GM18517 (cell line): ENCODE data around the gene OR1G1.
"Not testable (repeated sequence)": the region's sequence is repeated elsewhere in the genome, so short reads cannot be mapped to it uniquely, and the experiment has no call there.

Experiments
- ATAC-seq: cut with Tn5 transposase; IDR thresholded peaks from one replicate; pipeline ENCODE4 v1.9.1; 2021; ENCODE audit warnings: mild to moderate bottlenecking, moderate library complexity; ENCODE audit not compliant: unreplicated experiment

Gene OR1G1

GRCh38 chr17:3127451-3127850 lies at the start of gene OR1G1:
OR1G1 (minus strand) TSS chr17:3127551; CDS start chr17:3127551, 0 bp downstream.
- ATAC-seq = no peak

GRCh38 chr17:3167574-3167973 lies 40.2 kb upstream of the OR1G1 start:
- ATAC-seq = no peak

- no peak for ATAC-seq
Measured at GRCh38 chr17:3157218-3157617, 29.9 kb upstream of the OR1G1 start.

GRCh38 chr17:3137494-3137893 lies 10.1 kb upstream of the OR1G1 start:
- ATAC-seq = not testable (repeated sequence)

- no peak for ATAC-seq
Measured at GRCh38 chr17:3104322-3104721, 23.0 kb downstream of the OR1G1 start, which contains the start of gene OR1D2. OR1D2 (minus strand) TSS chr17:3104422; CDS start chr17:3092996, 11,426 bp downstream.
